ENCODE data around the gene ATP6V1F. TPM values are rescaled to one million over a fixed set of nuclear protein-coding genes. Genes with fewer than 3 reads are reported as not detected.

ATP6V1F gene
- total and polyA plus RNA-seq, 5 donors from 2014 or later = 67.9 to 361 (median 331) TPM

- Histone ChIP-seq H3K4me1 (ENCODE audit: control insufficient read depth, insufficient read depth, low read length, poor library complexity, severe bottlenecking) (peaks cover 4% of the 10 kb centered on the region), H3K36me3 (ENCODE audit: control insufficient read depth, insufficient read depth, low read length) (no peaks in the 10 kb centered on the region), H3K27me3 (ENCODE audit: control insufficient read depth, insufficient read depth, low read length) (peaks cover 3% of the 10 kb centered on the region), H3K27ac (ENCODE audit: insufficient read depth, low read length, poor library complexity, severe bottlenecking) (no peak overlapping the region), H3K4me3 (ENCODE audit: low read depth, low read length) (no peak overlapping the region), H3K9me3 (ENCODE audit: control insufficient read depth in 2 of 2, low read length in 2 of 2) (no peaks in the 10 kb centered on the region)
- DNase-seq (no peak), ATAC-seq (ENCODE audit: low read depth in 2 of 2) (no peak)
- Mint-ChIP-seq H3K27ac (no peak overlapping the region), H3K36me3 (no peaks in the 10 kb centered on the region), H3K9me3 (no peaks in the 10 kb centered on the region), H3K27me3 (peaks cover 6% of the 10 kb centered on the region), H3K4me3 (no peak overlapping the region), H3K4me1 (peaks cover 0 to 5% (median 0%) of the 10 kb centered on the region in 4 donors)
These were observed 24.7 kb downstream of the ATP6V1F start for GRCh38 chr7:128887169-128888038.

DNA sequence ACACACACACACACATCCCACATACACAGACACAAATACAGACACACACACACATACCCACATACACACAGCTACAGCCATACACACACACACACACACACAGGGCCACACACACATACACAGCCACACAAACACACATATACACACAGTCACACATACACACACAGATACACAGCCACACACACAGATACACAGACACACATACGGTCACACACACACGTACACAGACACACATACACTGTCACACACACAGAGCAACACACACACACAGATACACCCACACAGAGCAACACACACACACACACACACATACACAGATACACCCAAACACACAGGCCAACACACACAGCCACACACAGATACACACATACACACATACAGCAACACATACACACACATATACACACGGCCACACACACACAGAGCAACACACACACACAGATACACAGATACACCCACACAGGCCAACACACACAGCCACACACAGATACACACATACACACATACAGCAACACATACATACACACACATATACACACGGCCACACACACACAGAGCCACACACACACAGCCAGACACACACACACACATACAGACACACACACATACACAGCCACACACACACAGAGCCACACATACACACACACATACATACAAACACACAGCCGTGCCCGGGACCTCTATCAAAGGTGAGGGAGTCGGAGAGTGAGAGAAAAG is 25.5 kb downstream of the ATP6V1F start:
- DNase-seq (no peak), ATAC-seq (ENCODE audit: low read depth in 2 of 2) (no peak)
- H3K36me3 ChIP-seq (ENCODE audit: control insufficient read depth, insufficient read depth, low read length) = no peaks in the 10 kb centered on the region
- peaks cover 4% of the 10 kb centered on the region for H3K4me1 ChIP-seq (ENCODE audit: control insufficient read depth, insufficient read depth, low read length, poor library complexity, severe bottlenecking)
- Mint-ChIP-seq H3K27me3 (peaks cover 6% of the 10 kb centered on the region), H3K4me1 (peaks cover 0 to 5% (median 0%) of the 10 kb centered on the region in 4 donors), H3K27ac (no peak overlapping the region), H3K4me3 (no peak overlapping the region), H3K9me3 (no peaks in the 10 kb centered on the region), H3K36me3 (no peaks in the 10 kb centered on the region)
- H3K4me3 ChIP-seq (ENCODE audit: low read depth, low read length) = no peak overlapping the region
- peaks cover 3% of the 10 kb centered on the region for H3K27me3 ChIP-seq (ENCODE audit: control insufficient read depth, insufficient read depth, low read length)
- no peaks in the 10 kb centered on the region for H3K9me3 ChIP-seq (ENCODE audit: control insufficient read depth in 2 of 2, low read length in 2 of 2)
- no peak overlapping the region for H3K27ac ChIP-seq (ENCODE audit: insufficient read depth, low read length, poor library complexity, severe bottlenecking)

DNA sequence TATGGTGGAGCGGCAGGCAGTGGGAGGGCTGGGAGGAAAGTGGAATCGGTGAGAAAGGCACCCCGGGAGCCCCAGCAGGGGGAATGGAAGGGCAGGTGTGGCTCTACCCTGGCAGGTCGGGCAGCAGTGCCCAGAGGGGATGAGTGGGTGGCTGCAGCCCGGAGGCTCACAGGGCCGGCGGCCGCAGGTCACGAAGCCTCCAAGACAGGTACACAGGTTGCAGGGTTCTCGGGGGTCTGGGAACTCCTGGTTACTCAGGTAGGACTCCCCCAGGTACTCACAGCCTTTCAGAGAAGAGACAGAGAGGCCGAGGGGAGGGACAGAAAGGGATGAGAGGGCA is 26.1 kb downstream of the ATP6V1F start:
- no peaks in the 10 kb centered on the region for H3K9me3 ChIP-seq (ENCODE audit: control insufficient read depth in 2 of 2, low read length in 2 of 2)
- H3K4me3 ChIP-seq (ENCODE audit: low read depth, low read length) = no peak overlapping the region
- no peak for DNase-seq
- peaks cover 3% of the 10 kb centered on the region for H3K27me3 ChIP-seq (ENCODE audit: control insufficient read depth, insufficient read depth, low read length)
- peaks cover 4% of the 10 kb centered on the region for H3K4me1 ChIP-seq (ENCODE audit: control insufficient read depth, insufficient read depth, low read length, poor library complexity, severe bottlenecking)
- H3K27me3 Mint-ChIP-seq = peaks cover 6% of the 10 kb centered on the region
- H3K9me3 Mint-ChIP-seq = no peaks in the 10 kb centered on the region
- H3K36me3 ChIP-seq (ENCODE audit: control insufficient read depth, insufficient read depth, low read length) = no peaks in the 10 kb centered on the region
- no peak for ATAC-seq (ENCODE audit: low read depth in 2 of 2)
- H3K4me3 Mint-ChIP-seq = no peak overlapping the region
- H3K36me3 Mint-ChIP-seq = no peaks in the 10 kb centered on the region
- no peak overlapping the region for H3K27ac Mint-ChIP-seq
- H3K4me1 Mint-ChIP-seq = peaks cover 0 to 5% (median 0%) of the 10 kb centered on the region in 4 donors
- no peak overlapping the region for H3K27ac ChIP-seq (ENCODE audit: insufficient read depth, low read length, poor library complexity, severe bottlenecking)

DNA sequence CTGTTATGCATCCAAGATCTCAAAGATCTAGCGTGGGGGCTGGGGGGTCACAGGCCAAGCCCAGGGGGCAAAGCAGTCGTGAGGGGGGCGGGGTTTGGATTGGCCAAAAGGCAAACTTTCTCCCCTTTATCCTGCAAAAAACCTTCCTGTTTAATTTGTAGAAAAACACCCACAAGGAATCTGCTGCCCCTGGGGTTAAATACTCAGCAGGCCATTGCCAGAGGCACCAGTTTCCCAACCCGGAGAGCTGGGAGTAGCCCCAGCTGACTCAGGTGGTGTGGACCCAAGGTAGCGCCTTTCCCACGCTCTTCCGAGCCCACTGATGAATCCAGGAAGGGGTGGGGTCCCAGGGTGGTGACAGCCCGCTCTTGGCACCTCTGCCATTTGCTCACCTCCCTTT is 26.5 kb downstream of the ATP6V1F start:
- Histone ChIP-seq H3K27ac (ENCODE audit: insufficient read depth, low read length, poor library complexity, severe bottlenecking) (no peak overlapping the region), H3K9me3 (ENCODE audit: control insufficient read depth in 2 of 2, low read length in 2 of 2) (no peaks in the 10 kb centered on the region), H3K4me3 (ENCODE audit: low read depth, low read length) (no peak overlapping the region), H3K36me3 (ENCODE audit: control insufficient read depth, insufficient read depth, low read length) (no peaks in the 10 kb centered on the region), H3K27me3 (ENCODE audit: control insufficient read depth, insufficient read depth, low read length) (peaks cover 3% of the 10 kb centered on the region), H3K4me1 (ENCODE audit: control insufficient read depth, insufficient read depth, low read length, poor library complexity, severe bottlenecking) (peaks cover 4% of the 10 kb centered on the region)
- ATAC-seq (ENCODE audit: low read depth in 2 of 2) (no peak), DNase-seq (no peak)
- H3K9me3 Mint-ChIP-seq = no peaks in the 10 kb centered on the region
- peaks cover 6% of the 10 kb centered on the region for H3K27me3 Mint-ChIP-seq
- peaks cover 0 to 5% (median 0%) of the 10 kb centered on the region in 4 donors for H3K4me1 Mint-ChIP-seq
- H3K4me3 Mint-ChIP-seq = no peak overlapping the region
- H3K36me3 Mint-ChIP-seq = no peaks in the 10 kb centered on the region
- no peak overlapping the region for H3K27ac Mint-ChIP-seq

- Histone ChIP-seq H3K4me1 (ENCODE audit: control insufficient read depth, insufficient read depth, low read length, poor library complexity, severe bottlenecking) (peaks cover 4% of the 10 kb centered on the region), H3K9me3 (ENCODE audit: control insufficient read depth in 2 of 2, low read length in 2 of 2) (no peaks in the 10 kb centered on the region), H3K4me3 (ENCODE audit: low read depth, low read length) (no peak overlapping the region), H3K27ac (ENCODE audit: insufficient read depth, low read length, poor library complexity, severe bottlenecking) (no peak overlapping the region), H3K36me3 (ENCODE audit: control insufficient read depth, insufficient read depth, low read length) (no peaks in the 10 kb centered on the region), H3K27me3 (ENCODE audit: control insufficient read depth, insufficient read depth, low read length) (peaks cover 3% of the 10 kb centered on the region)
- Mint-ChIP-seq H3K27ac (no peak overlapping the region), H3K27me3 (peaks cover 6% of the 10 kb centered on the region), H3K9me3 (no peaks in the 10 kb centered on the region), H3K4me3 (peak overlapping the region in 2 of 4 donors; percentile 7 to 41), H3K36me3 (no peaks in the 10 kb centered on the region), H3K4me1 (peaks cover 0 to 5% (median 0%) of the 10 kb centered on the region in 4 donors)
- ATAC-seq (ENCODE audit: low read depth in 2 of 2) (no peak), DNase-seq (no peak)
These were observed 27.9 kb downstream of the ATP6V1F start for GRCh38 chr7:128890306-128891109.

DNA sequence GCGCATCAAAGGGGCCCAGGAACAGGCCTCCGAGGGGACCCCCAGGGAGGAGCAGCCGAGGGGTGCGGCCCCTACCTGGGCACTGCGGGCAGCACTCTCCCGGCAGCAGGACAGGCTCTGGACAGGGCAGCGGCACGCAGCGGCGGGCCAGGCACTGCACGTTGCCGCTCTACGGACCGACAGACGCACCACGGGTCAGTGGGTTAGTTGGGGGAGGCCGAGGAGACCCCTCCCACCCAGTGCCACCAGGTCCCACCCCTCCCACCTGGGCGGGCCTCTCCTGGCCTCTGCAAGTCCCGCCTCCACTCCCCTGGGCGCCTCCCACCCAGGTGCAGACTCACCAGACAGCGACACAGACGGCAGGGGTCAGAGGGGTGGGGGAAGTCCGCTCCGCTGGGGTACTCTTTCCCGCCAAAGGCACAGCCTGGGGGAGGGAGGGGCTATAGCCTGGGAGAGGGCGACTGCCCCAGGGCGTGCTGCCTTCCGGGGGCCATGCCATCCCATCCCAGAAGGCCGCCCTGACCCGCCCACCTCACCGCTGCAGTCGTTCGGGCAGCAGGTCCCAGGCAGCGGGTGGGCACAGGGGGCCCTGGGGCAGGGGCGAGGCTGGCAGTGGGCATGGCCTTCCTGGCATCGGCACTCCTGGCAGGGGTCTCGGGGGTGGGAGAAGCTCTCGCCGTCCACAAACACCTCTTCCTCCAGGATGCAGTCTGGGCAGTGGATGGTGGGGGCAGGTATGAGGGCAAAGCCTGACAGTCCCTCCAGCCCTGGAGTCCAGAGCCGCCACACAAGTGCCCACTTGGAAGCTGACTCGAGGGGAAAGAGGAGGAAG is 28.7 kb downstream of the ATP6V1F start:
- peak overlapping the region in 2 of 4 donors; percentile 31 to 41 for H3K4me3 Mint-ChIP-seq
- H3K36me3 Mint-ChIP-seq = no peaks in the 10 kb centered on the region
- H3K4me1 ChIP-seq (ENCODE audit: control insufficient read depth, insufficient read depth, low read length, poor library complexity, severe bottlenecking) = peaks cover 4% of the 10 kb centered on the region
- H3K27ac ChIP-seq (ENCODE audit: insufficient read depth, low read length, poor library complexity, severe bottlenecking) = no peak overlapping the region
- no peak for ATAC-seq (ENCODE audit: low read depth in 2 of 2)
- no peak overlapping the region for H3K4me3 ChIP-seq (ENCODE audit: low read depth, low read length)
- no peaks in the 10 kb centered on the region for H3K36me3 ChIP-seq (ENCODE audit: control insufficient read depth, insufficient read depth, low read length)
- DNase-seq = no peak
- peaks cover 11% of the 10 kb centered on the region for H3K27me3 Mint-ChIP-seq
- peaks cover 3% of the 10 kb centered on the region for H3K27me3 ChIP-seq (ENCODE audit: control insufficient read depth, insufficient read depth, low read length)
- H3K9me3 Mint-ChIP-seq = no peaks in the 10 kb centered on the region
- H3K27ac Mint-ChIP-seq = no peak overlapping the region
- no peaks in the 10 kb centered on the region for H3K9me3 ChIP-seq (ENCODE audit: control insufficient read depth in 2 of 2, low read length in 2 of 2)
- peaks cover 0 to 5% (median 0%) of the 10 kb centered on the region in 4 donors for H3K4me1 Mint-ChIP-seq

GRCh38 chr7:128891942-128892269 is 29.2 kb downstream of the ATP6V1F start:
- Mint-ChIP-seq H3K27ac (no peak overlapping the region), H3K36me3 (no peaks in the 10 kb centered on the region), H3K9me3 (no peaks in the 10 kb centered on the region), H3K4me1 (peaks cover 0 to 5% (median 0%) of the 10 kb centered on the region in 4 donors), H3K27me3 (peaks cover 12% of the 10 kb centered on the region), H3K4me3 (peak overlapping the region in 2 of 4 donors; percentile 31 to 41)
- H3K27me3 ChIP-seq (ENCODE audit: control insufficient read depth, insufficient read depth, low read length) = peaks cover 3% of the 10 kb centered on the region
- H3K9me3 ChIP-seq (ENCODE audit: control insufficient read depth in 2 of 2, low read length in 2 of 2) = no peaks in the 10 kb centered on the region
- DNase-seq (no peak), ATAC-seq (ENCODE audit: low read depth in 2 of 2) (no peak)
- H3K36me3 ChIP-seq (ENCODE audit: control insufficient read depth, insufficient read depth, low read length) = no peaks in the 10 kb centered on the region
- H3K4me3 ChIP-seq (ENCODE audit: low read depth, low read length) = no peak overlapping the region
- H3K4me1 ChIP-seq (ENCODE audit: control insufficient read depth, insufficient read depth, low read length, poor library complexity, severe bottlenecking) = peaks cover 4% of the 10 kb centered on the region
- H3K27ac ChIP-seq (ENCODE audit: insufficient read depth, low read length, poor library complexity, severe bottlenecking) = no peak overlapping the region

All from CD4-positive, CD25-positive, alpha-beta regulatory T cell (primary cell).